H1 (cell line): ENCODE results near the gene CMKLR1. TPM values are rescaled to one million over a fixed set of nuclear protein-coding genes. Genes with fewer than 3 reads are reported as not detected.

ENCODE experiments used
- CTCF ChIA-PET: fragments of 300-600 bp; sonication (Branson Sonifier 250); formaldehyde crosslinking; loops from one replicate; lab custom pipeline; 2021; ENCODE audit not compliant: partially characterized antibody; lab: Charles Lee
- POLR2A ChIA-PET: fragments of 300-600 bp; sonication (Branson Sonifier 250); formaldehyde crosslinking; loops from one replicate; lab custom pipeline; 2021; ENCODE audit warnings: inconsistent platforms; ENCODE audit not compliant: partially characterized antibody; lab: Charles Lee
- DNase-seq, 2 experiments: peaks; one replicate each; pipeline versions ENCODE4 v3.0.0 to v3.0.0-alpha.2; 2010 to 2022; ENCODE audit warnings: low spot score in 2 of 2, low read depth in 1 of 2, mixed read lengths in 1 of 2
- FAIRE-seq: peaks from 2 replicates; lab custom pipeline; 2011; peaks lifted over from hg19 to GRCh38; lab: Jason Lieb, UNC
- H2AFZ ChIP-seq: 2 replicates; pipeline ENCODE4 v1.8.1; 2012; ENCODE audit warnings: low read length, inconsistent platforms
- H2AK5ac ChIP-seq: 2 replicates; pipeline ENCODE4 v1.6.1; 2013; ENCODE audit warnings: low read depth, low read length
- H2BK120ac ChIP-seq: replicated peaks from 2 replicates; pipeline ENCODE3; 2013; ENCODE audit warnings: low read depth, low read length, inconsistent platforms
- H2BK12ac ChIP-seq: 2 replicates; pipeline ENCODE4 v1.6.1; 2013; ENCODE audit warnings: low read depth, low read length
- H2BK15ac ChIP-seq: 2 replicates; pipeline ENCODE4 v1.6.1; 2013; ENCODE audit warnings: low read length
- H2BK20ac ChIP-seq: 2 replicates; pipeline ENCODE4 v1.6.1; 2013; ENCODE audit warnings: low read length
- H2BK5ac ChIP-seq: 2 replicates; pipeline ENCODE4 v1.6.1; 2013; ENCODE audit warnings: low read depth, low read length
- H3K14ac ChIP-seq: 2 replicates; pipeline ENCODE4 v1.6.1; 2013; ENCODE audit warnings: inconsistent platforms; ENCODE audit not compliant: insufficient read length
- H3K18ac ChIP-seq: 2 replicates; pipeline ENCODE4 v1.6.1; 2013; ENCODE audit warnings: low read length; ENCODE audit errors: extremely low read depth
- H3K23ac ChIP-seq: 2 replicates; pipeline ENCODE4 v1.6.1; 2013; ENCODE audit warnings: inconsistent platforms; ENCODE audit not compliant: insufficient read length
- H3K23me2 ChIP-seq: 2 replicates; pipeline ENCODE4 v1.6.1; 2013; ENCODE audit warnings: low read depth, low read length
- H3K27ac ChIP-seq: 2 replicates; pipeline ENCODE4 v1.6.1; 2011; ENCODE audit warnings: low read depth, low read length, inconsistent platforms
- H3K27me3 ChIP-seq, 4 experiments: replicated peaks in 1 of 4; 1 replicate in 1 of 4; 2 replicates in 3 of 4; pipeline versions ENCODE4 v1.6.1 to v1.8.1; 2011 to 2013; ENCODE audit warnings: low read length in 3 of 4, mild to moderate bottlenecking in 3 of 4, inconsistent platforms in 2 of 4, mixed read lengths in 2 of 4, moderate library complexity in 1 of 4; ENCODE audit not compliant: control insufficient read depth in 3 of 4, insufficient read depth in 3 of 4; ENCODE audit errors: extremely low read depth in 1 of 4
- H3K36me3 ChIP-seq, 4 experiments: 2 replicates each; pipeline versions ENCODE4 v1.6.1 to v1.8.1; 2011 to 2013; ENCODE audit warnings: mild to moderate bottlenecking in 4 of 4, low read length in 3 of 4, moderate library complexity in 2 of 4, control low read depth in 1 of 4, inconsistent platforms in 1 of 4; ENCODE audit not compliant: insufficient read depth in 4 of 4, control insufficient read depth in 2 of 4
- H3K4ac ChIP-seq: replicated peaks from 2 replicates; pipeline ENCODE3; 2013; ENCODE audit warnings: low read length, low read depth, mixed read lengths, inconsistent platforms; ENCODE audit not compliant: insufficient read length
- H3K4me1 ChIP-seq, 4 experiments: replicated peaks in 1 of 4; 1 replicate in 1 of 4; 2 replicates in 3 of 4; pipeline versions ENCODE4 v1.6.1 to v1.8.1; 2011 to 2013; ENCODE audit warnings: low read length in 3 of 4, inconsistent platforms in 2 of 4, mixed read lengths in 1 of 4; ENCODE audit not compliant: insufficient read depth in 4 of 4, control insufficient read depth in 3 of 4
- H3K4me2 ChIP-seq, 2 experiments: 2 replicates each; pipeline versions ENCODE4 v1.6.1 to v1.8.1; 2011 to 2013; ENCODE audit warnings: low read depth in 2 of 2, low read length in 2 of 2, control low read depth in 1 of 2, inconsistent platforms in 1 of 2, mild to moderate bottlenecking in 1 of 2; ENCODE audit not compliant: insufficient read depth in 1 of 2
- H3K4me3 ChIP-seq, 4 experiments: fragments of 200-600, 300-600 bp in 1 of 4; sonication (generic), shearing (Covaris generic), sonication (Bioruptor Twin) in 1 of 4; 2 replicates each; pipeline versions ENCODE4 v1.5.1 to v1.8.1; 2011 to 2016; ENCODE audit warnings: low read length in 4 of 4, low read depth in 3 of 4, control low read depth in 2 of 4, inconsistent platforms in 2 of 4, mild to moderate bottlenecking in 2 of 4, mixed read lengths in 1 of 4, moderate library complexity in 1 of 4; ENCODE audit not compliant: insufficient read depth in 2 of 4; ENCODE audit errors: extremely low read depth in 1 of 4
- H3K56ac ChIP-seq: replicated peaks from 2 replicates; pipeline ENCODE3; 2013; ENCODE audit warnings: low read depth, mild to moderate bottlenecking, mixed read lengths, low read length, inconsistent platforms; ENCODE audit not compliant: insufficient read length
- H3K79me1 ChIP-seq: 2 replicates; pipeline ENCODE4 v1.6.1; 2013; ENCODE audit warnings: low read depth, low read length, control low read depth
- H3K79me2 ChIP-seq, 2 experiments: 2 replicates each; pipeline versions ENCODE4 v1.6.1 to v1.8.1; 2012 to 2013; ENCODE audit warnings: low read length in 2 of 2, mild to moderate bottlenecking in 2 of 2, inconsistent platforms in 1 of 2; ENCODE audit not compliant: insufficient read depth in 2 of 2, control insufficient read depth in 1 of 2
- H3K9ac ChIP-seq, 4 experiments: replicated peaks in 1 of 4; 1 replicate in 1 of 4; 2 replicates in 3 of 4; pipeline versions ENCODE4 v1.6.1 to v1.8.1; 2011 to 2013; ENCODE audit warnings: low read depth in 3 of 4, low read length in 3 of 4, control low read depth in 2 of 4, mild to moderate bottlenecking in 2 of 4, moderate library complexity in 2 of 4, inconsistent platforms in 1 of 4; ENCODE audit errors: extremely low read depth in 1 of 4
- H3K9me3 ChIP-seq, 2 experiments: 2 replicates each; pipeline versions ENCODE4 v1.6.1 to v1.8.1; 2012 to 2013; ENCODE audit warnings: mild to moderate bottlenecking in 2 of 2, moderate library complexity in 2 of 2, control low read depth in 1 of 2, inconsistent platforms in 1 of 2, low read depth in 1 of 2, low read length in 1 of 2, mixed read lengths in 1 of 2; ENCODE audit not compliant: insufficient read depth in 2 of 2
- H4K20me1 ChIP-seq, 2 experiments: replicated peaks in 1 of 2; 2 replicates each; pipeline versions ENCODE3 to v1.8.1; 2011 to 2013; ENCODE audit warnings: inconsistent platforms in 2 of 2, low read length in 2 of 2, mild to moderate bottlenecking in 1 of 2; ENCODE audit not compliant: insufficient read depth in 2 of 2, control insufficient read depth in 1 of 2
- H4K5ac ChIP-seq: 2 replicates; pipeline ENCODE4 v1.6.1; 2013; ENCODE audit warnings: low read length, low read depth, mixed read lengths, inconsistent platforms; ENCODE audit not compliant: insufficient read length
- H4K8ac ChIP-seq: 2 replicates; pipeline ENCODE4 v1.8.0; 2013; ENCODE audit warnings: mild to moderate bottlenecking, moderate library complexity, low read length, inconsistent platforms; ENCODE audit not compliant: insufficient read depth; ENCODE audit errors: extremely low read depth
- H4K91ac ChIP-seq: replicated peaks from 2 replicates; pipeline ENCODE3; 2013; ENCODE audit warnings: low read length, mixed read lengths, inconsistent platforms; ENCODE audit not compliant: insufficient read length
- JUND ChIP-seq: IDR thresholded peaks from 2 replicates; pipeline ENCODE4 v1.6.1; 2011; ENCODE audit warnings: mild to moderate bottlenecking, improper control_type of control experiment, low read length
- KDM5A ChIP-seq: fragments of 200-600 bp; IDR thresholded peaks from 2 replicates; pipeline ENCODE4 v1.7.1; 2012; ENCODE audit warnings: mild to moderate bottlenecking, low read length, inconsistent platforms, mixed read lengths
- PHF8 ChIP-seq: fragments of 200-600 bp; sonication (generic); conservative IDR thresholded peaks from 2 replicates; pipeline ENCODE4 v1.7.1; 2012; ENCODE audit warnings: low read depth, mild to moderate bottlenecking, inconsistent platforms, low read length, moderate library complexity
- SIN3A ChIP-seq, 2 experiments: IDR thresholded peaks in 1 of 2; conservative IDR thresholded peaks in 1 of 2; 2 replicates each; pipeline ENCODE4 v1.6.1; 2011 to 2012; ENCODE audit warnings: low read length in 2 of 2, improper control_type of control experiment in 1 of 2, low read depth in 1 of 2, mild to moderate bottlenecking in 1 of 2
- SP4 ChIP-seq: IDR thresholded peaks from 2 replicates; pipeline ENCODE4 v1.6.1; 2012; ENCODE audit warnings: low read length, inconsistent platforms
- SRF ChIP-seq: IDR thresholded peaks from 2 replicates; pipeline ENCODE4 v1.6.1; 2011; ENCODE audit warnings: mild to moderate bottlenecking, low read depth, low read length, moderate library complexity
- TEAD4 ChIP-seq: IDR thresholded peaks from 2 replicates; pipeline ENCODE4 v1.6.1; 2012; ENCODE audit warnings: low read depth, low read length, inconsistent platforms, mixed read lengths
- WGBS, 2 experiments: shearing (Covaris generic) in 1 of 2; methylation state at CpG; one replicate each; pipeline versions ENCODE4 v1.1.6 to v1.1.7; 2013 to 2015; ENCODE audit warnings: low lambda C conversion rate in 2 of 2, mixed read lengths in 2 of 2, inconsistent platforms in 1 of 2, low coverage in 1 of 2, missing lambda C conversion rate in 1 of 2; ENCODE audit not compliant: insufficient replicate concordance in 2 of 2, insufficient coverage in 1 of 2, insufficient read length in 1 of 2; ENCODE audit errors: extremely low coverage in 1 of 2, missing lambda C conversion rate in 1 of 2; 5-methylcytosine and 5-hydroxymethylcytosine counted together
- polyA plus RNA-seq, 7 experiments: library from polyadenylated mRNA; depleted of rRNA in 3 of 7; stranded (reverse) in 5 of 7; unstranded in 2 of 7; fragments of >200 nt in 5 of 7; fragments of 200-250 nt in 2 of 7; gene quantifications; 1 replicate in 5 of 7; 2 replicates in 1 of 7; 4 replicates in 1 of 7; pipeline versions ENCODE4 v1.2.1 to v1.2.3, GENCODE V29; 2011 to 2013; ENCODE audit warnings: missing spikeins in 2 of 7, mixed read lengths in 2 of 7
- total RNA-seq: library from RNA; stranded (reverse); fragmentation: NEBNext Ultra II Directional; extraction: Animal tissue kit (Norgen Biotek cat#: 25700); gene quantifications from 2 replicates; pipeline ENCODE4 v1.2.1, GENCODE V29; 2021
- TF ChIP-seq, protein P1 (sequence below): IDR thresholded peaks from 2 replicates; pipeline ENCODE4 v1.6.1; 2012; ENCODE audit warnings: low read length, inconsistent platforms

The CMKLR1 gene
- total and polyA plus RNA-seq, 2 of the 8 experiments (the other 6 are each of a cell fraction or from before 2014, with no cell fraction given) = 2.1 to 2.8 TPM

DNA sequence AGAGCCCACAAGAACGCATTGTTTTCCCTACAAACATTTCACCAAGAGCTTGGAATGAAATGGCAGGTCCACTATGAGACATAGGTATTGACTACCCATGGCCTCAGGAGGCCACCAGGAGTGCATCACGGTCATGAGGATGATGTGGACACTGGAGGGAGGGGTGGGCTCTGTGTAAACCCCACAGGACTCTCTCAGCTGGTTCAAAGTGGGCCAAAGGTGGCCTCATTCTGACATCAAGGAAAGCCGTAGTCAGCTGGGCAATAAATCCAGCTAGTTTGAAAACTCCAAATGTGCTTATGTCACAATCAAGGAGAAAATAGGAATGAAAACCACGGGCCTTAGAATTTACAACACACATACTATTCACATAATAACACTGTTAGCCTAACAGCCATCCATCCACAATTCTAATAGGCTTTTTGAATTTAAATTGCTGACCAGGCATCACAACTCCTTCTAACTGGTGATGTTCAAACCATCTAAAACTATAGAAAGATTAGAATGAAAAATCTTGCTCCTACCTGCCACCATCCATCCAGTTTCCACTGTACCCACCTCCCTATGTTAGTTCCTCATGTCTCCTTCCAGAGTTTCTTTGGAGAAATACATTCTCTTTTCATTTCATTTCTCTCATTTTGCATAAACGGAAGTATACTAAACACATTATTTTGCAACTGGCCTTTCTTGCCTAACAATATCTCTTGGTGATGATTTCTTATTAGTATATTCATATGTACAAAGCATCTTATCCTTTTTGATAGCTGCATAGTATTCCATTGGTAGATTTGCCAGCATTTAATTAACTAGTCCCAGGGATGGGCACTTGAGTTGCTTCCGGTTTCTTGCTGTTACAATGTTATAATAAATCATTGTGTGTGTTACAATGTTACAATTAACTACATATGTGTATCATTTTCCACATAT is 21.5 kb downstream of the CMKLR1 start:
- Histone ChIP-seq H3K18ac (peak overlapping the region; percentile 80; the same call in 1 of the 2 replicates), H3K23ac (no peak overlapping the region), H3K36me3 (no peaks in the 10 kb centered on the region; a peak in 1 of 8 replicates), H3K9ac (no peak overlapping the region), H2BK5ac (peak overlapping the region; percentile 91; the same call in 1 of the 2 replicates), H4K20me1 (no peaks in the 10 kb centered on the region), H3K27ac (no peak overlapping the region), H3K14ac (no peak overlapping the region), H4K91ac (peak overlapping the region; percentile 93), H3K79me2 (no peaks in the 10 kb centered on the region), H2AFZ (no peak overlapping the region), H3K27me3 (no peaks in the 10 kb centered on the region), H3K9me3 (no peaks in the 10 kb centered on the region), H2BK12ac (peak overlapping the region; percentile 52; the same call in 1 of the 2 replicates), H3K4me3 (no peak overlapping the region), H2BK20ac (peak overlapping the region; percentile 27; the same call in 1 of the 2 replicates), H2AK5ac (peak overlapping the region; percentile 66; the same call in 1 of the 2 replicates), H3K23me2 (no peaks in the 10 kb centered on the region; the same call in 1 of the 2 replicates), H3K4me1 (peaks cover 12 to 40% (median 22%) of the 10 kb centered on the region in 4 experiments), H4K5ac (no peak overlapping the region), H4K8ac (no peak overlapping the region), H2BK15ac (peak overlapping the region; percentile 5; the same call in 1 of the 2 replicates), H3K79me1 (no peaks in the 10 kb centered on the region), H2BK120ac (peak overlapping the region; percentile 95), H3K56ac (no peak overlapping the region), H3K4ac (peak overlapping the region; percentile 15), H3K4me2 (no peak overlapping the region)
- WGBS, 2 experiments = 86% methylated on average over 6 of the region's 6 CpGs; no CpG with 5 or more reads in 1 of the 2 experiments
- no peak for FAIRE-seq
- POLR2A ChIA-PET = interaction anchor here (1.7 to 2.2 kb wide), 2 partner anchors 10 to 13 kb away, joined by 6 to 15 read pairs; no protein-coding TSS in a partner anchor
- CTCF ChIA-PET = interaction anchor here (0.8 to 3.7 kb wide), 13 partner anchors 12 to 256 kb away, joined by 3 to 11 read pairs (median 4); no protein-coding TSS in a partner anchor
- DNase-seq = no peak
- no peak for TF ChIP-seq JUND
- TF ChIP-seq KDM5A = no peak
- no peak for TF ChIP-seq SIN3A (conservative IDR thresholded peaks at IDR 0.05 in 1 of 2, IDR thresholded peaks at IDR 0.05 in 1 of 2; ENCODE audit: low read depth in 1 of 2, low read length in 2 of 2)
- TF ChIP-seq, protein P1, sequence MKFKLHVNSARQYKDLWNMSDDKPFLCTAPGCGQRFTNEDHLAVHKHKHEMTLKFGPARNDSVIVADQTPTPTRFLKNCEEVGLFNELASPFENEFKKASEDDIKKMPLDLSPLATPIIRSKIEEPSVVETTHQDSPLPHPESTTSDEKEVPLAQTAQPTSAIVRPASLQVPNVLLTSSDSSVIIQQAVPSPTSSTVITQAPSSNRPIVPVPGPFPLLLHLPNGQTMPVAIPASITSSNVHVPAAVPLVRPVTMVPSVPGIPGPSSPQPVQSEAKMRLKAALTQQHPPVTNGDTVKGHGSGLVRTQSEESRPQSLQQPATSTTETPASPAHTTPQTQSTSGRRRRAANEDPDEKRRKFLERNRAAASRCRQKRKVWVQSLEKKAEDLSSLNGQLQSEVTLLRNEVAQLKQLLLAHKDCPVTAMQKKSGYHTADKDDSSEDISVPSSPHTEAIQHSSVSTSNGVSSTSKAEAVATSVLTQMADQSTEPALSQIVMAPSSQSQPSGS = no peak
- TF ChIP-seq SP4 = no peak
- no peak for TF ChIP-seq PHF8
- no peak for TF ChIP-seq SRF
- TF ChIP-seq TEAD4 = no peak
